Ishikawa (cell line): ENCODE results near the gene THAP2.

Source experiments
- CEBPB ChIP-seq: IDR thresholded peaks from 2 replicates; pipeline ENCODE4 v1.6.1; 2012
- EP300 ChIP-seq: IDR thresholded peaks from 2 replicates; pipeline ENCODE4 v1.6.1; 2012; ENCODE audit warnings: borderline replicate concordance
- FOXM1 ChIP-seq: IDR thresholded peaks from 2 replicates; pipeline ENCODE4 v1.6.1; 2012; ENCODE audit warnings: low read depth, borderline replicate concordance
- MAX ChIP-seq: IDR thresholded peaks from 2 replicates; pipeline ENCODE4 v1.6.1; 2012
- RAD21 ChIP-seq: IDR thresholded peaks from 2 replicates; pipeline ENCODE4 v1.6.1; 2012; ENCODE audit warnings: low read depth
- ZBTB7A ChIP-seq: IDR thresholded peaks from 2 replicates; pipeline ENCODE4 v1.6.1; 2012; ENCODE audit warnings: low read depth
- TF ChIP-seq, protein P1 (sequence below): IDR thresholded peaks from 2 replicates; pipeline ENCODE4 v1.6.1; 2012
- TF ChIP-seq, protein P2 (sequence below): IDR thresholded peaks from 2 replicates; pipeline ENCODE4 v1.6.1; 2012; ENCODE audit warnings: low read depth, mild to moderate bottlenecking

DNA sequence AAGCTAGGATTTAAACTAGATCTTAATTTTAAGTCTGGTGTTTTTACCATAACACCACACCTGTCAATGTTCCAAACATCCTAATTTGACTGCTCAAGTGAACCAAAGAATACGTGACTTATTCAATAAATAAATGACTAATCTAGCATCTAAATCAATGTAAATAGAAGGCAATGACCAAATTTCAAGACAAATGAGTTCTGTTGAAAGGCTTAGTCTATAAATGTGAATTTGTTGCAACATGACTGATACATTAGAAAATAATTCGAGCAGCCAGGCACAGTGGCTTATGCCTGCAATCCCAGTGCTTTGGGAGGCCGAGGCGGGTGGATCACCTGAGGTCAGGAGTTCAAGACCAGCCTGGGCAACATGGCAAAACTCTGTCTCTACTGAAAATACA is 15.6 kb upstream of the THAP2 start:
- TF ChIP-seq EP300 = no peak
- no peak for TF ChIP-seq FOXM1
- TF ChIP-seq RAD21 = no peak
- TF ChIP-seq, protein P1, sequence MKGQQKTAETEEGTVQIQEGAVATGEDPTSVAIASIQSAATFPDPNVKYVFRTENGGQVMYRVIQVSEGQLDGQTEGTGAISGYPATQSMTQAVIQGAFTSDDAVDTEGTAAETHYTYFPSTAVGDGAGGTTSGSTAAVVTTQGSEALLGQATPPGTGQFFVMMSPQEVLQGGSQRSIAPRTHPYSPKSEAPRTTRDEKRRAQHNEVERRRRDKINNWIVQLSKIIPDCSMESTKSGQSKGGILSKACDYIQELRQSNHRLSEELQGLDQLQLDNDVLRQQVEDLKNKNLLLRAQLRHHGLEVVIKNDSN = no peak
- no peak for TF ChIP-seq CEBPB
- TF ChIP-seq MAX = no peak
- TF ChIP-seq ZBTB7A = no peak
- TF ChIP-seq, protein P2, sequence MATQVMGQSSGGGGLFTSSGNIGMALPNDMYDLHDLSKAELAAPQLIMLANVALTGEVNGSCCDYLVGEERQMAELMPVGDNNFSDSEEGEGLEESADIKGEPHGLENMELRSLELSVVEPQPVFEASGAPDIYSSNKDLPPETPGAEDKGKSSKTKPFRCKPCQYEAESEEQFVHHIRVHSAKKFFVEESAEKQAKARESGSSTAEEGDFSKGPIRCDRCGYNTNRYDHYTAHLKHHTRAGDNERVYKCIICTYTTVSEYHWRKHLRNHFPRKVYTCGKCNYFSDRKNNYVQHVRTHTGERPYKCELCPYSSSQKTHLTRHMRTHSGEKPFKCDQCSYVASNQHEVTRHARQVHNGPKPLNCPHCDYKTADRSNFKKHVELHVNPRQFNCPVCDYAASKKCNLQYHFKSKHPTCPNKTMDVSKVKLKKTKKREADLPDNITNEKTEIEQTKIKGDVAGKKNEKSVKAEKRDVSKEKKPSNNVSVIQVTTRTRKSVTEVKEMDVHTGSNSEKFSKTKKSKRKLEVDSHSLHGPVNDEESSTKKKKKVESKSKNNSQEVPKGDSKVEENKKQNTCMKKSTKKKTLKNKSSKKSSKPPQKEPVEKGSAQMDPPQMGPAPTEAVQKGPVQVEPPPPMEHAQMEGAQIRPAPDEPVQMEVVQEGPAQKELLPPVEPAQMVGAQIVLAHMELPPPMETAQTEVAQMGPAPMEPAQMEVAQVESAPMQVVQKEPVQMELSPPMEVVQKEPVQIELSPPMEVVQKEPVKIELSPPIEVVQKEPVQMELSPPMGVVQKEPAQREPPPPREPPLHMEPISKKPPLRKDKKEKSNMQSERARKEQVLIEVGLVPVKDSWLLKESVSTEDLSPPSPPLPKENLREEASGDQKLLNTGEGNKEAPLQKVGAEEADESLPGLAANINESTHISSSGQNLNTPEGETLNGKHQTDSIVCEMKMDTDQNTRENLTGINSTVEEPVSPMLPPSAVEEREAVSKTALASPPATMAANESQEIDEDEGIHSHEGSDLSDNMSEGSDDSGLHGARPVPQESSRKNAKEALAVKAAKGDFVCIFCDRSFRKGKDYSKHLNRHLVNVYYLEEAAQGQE = no peak
